H9 (cell line): ENCODE measurements around the gene FAM217A. TPM values are rescaled to one million over a fixed set of nuclear protein-coding genes. Genes with fewer than 3 reads are reported as not detected.

Experiments used
- DNase-seq: peaks from one replicate; pipeline ENCODE4 v3.0.0-alpha.2; 2017
- H2AFZ ChIP-seq: one replicate; pipeline ENCODE4 v1.6.1; 2013; ENCODE audit warnings: mild to moderate bottlenecking, low read length, control low read depth, moderate library complexity
- H2AK5ac ChIP-seq: 2 replicates; pipeline ENCODE4 v1.6.1; 2013; ENCODE audit warnings: low read length, control low read depth, mixed read lengths; ENCODE audit not compliant: insufficient read length
- H2BK120ac ChIP-seq: one replicate; pipeline ENCODE4 v1.6.1; 2013; ENCODE audit warnings: low read depth, mild to moderate bottlenecking, low read length, control low read depth, inconsistent platforms; ENCODE audit not compliant: poor library complexity, severe bottlenecking
- H2BK12ac ChIP-seq: 2 replicates; pipeline ENCODE4 v1.6.1; 2013; ENCODE audit warnings: low read length, control low read depth, mixed read lengths, low read depth; ENCODE audit not compliant: insufficient read length
- H2BK15ac ChIP-seq: 2 replicates; pipeline ENCODE4 v1.6.1; 2013; ENCODE audit warnings: low read depth, low read length, control low read depth
- H2BK20ac ChIP-seq: one replicate; pipeline ENCODE4 v1.6.1; 2013; ENCODE audit warnings: low read depth, mild to moderate bottlenecking, low read length, control low read depth, inconsistent platforms; ENCODE audit not compliant: poor library complexity, severe bottlenecking
- H2BK5ac ChIP-seq: 2 replicates; pipeline ENCODE4 v1.6.1; 2013; ENCODE audit warnings: low read length, control low read depth, mixed read lengths; ENCODE audit not compliant: insufficient read length
- H3K14ac ChIP-seq: 2 replicates; pipeline ENCODE4 v1.6.1; 2013; ENCODE audit warnings: low read length, control low read depth; ENCODE audit not compliant: insufficient read depth
- H3K18ac ChIP-seq: 2 replicates; pipeline ENCODE4 v1.6.1; 2013; ENCODE audit warnings: low read depth, mild to moderate bottlenecking, mixed read lengths, low read length, control low read depth; ENCODE audit not compliant: insufficient read length
- H3K23ac ChIP-seq: 2 replicates; pipeline ENCODE4 v1.6.1; 2013; ENCODE audit warnings: low read length, control low read depth, mixed read lengths, low read depth; ENCODE audit not compliant: insufficient read length
- H3K23me2 ChIP-seq: 2 replicates; pipeline ENCODE4 v1.6.1; 2013; ENCODE audit warnings: low read depth, mild to moderate bottlenecking, mixed read lengths, low read length, control low read depth; ENCODE audit not compliant: insufficient read length, poor library complexity, severe bottlenecking
- H3K27ac ChIP-seq: 2 replicates; pipeline ENCODE4 v1.5.1; 2013; ENCODE audit warnings: low read length, control low read depth, mixed read lengths, low read depth; ENCODE audit not compliant: insufficient read length
- H3K27me3 ChIP-seq: 2 replicates; pipeline ENCODE4 v1.6.1; 2013; ENCODE audit warnings: low read length, control low read depth, inconsistent platforms; ENCODE audit not compliant: insufficient read depth
- H3K4ac ChIP-seq: 2 replicates; pipeline ENCODE4 v1.6.1; 2013; ENCODE audit warnings: low read depth, mild to moderate bottlenecking, control low read depth, inconsistent platforms, low read length, moderate library complexity
- H3K4me1 ChIP-seq: 2 replicates; pipeline ENCODE4 v1.6.1; 2013; ENCODE audit warnings: low read length, control low read depth, inconsistent platforms; ENCODE audit not compliant: insufficient read depth
- H3K4me2 ChIP-seq: 2 replicates; pipeline ENCODE4 v1.6.1; 2013; ENCODE audit warnings: low read length, control low read depth, mixed read lengths; ENCODE audit not compliant: insufficient read length, insufficient read depth
- H3K56ac ChIP-seq: 2 replicates; pipeline ENCODE4 v1.6.1; 2013; ENCODE audit warnings: low read depth, mild to moderate bottlenecking, mixed read lengths, low read length, control low read depth; ENCODE audit not compliant: insufficient read length
- H3K79me1 ChIP-seq: 2 replicates; pipeline ENCODE4 v1.6.1; 2013; ENCODE audit warnings: low read depth, mild to moderate bottlenecking, moderate library complexity, low read length, control low read depth, inconsistent platforms; ENCODE audit not compliant: insufficient read depth, poor library complexity, severe bottlenecking
- H3K79me2 ChIP-seq: 2 replicates; pipeline ENCODE4 v1.6.1; 2013; ENCODE audit warnings: low read length, control low read depth, inconsistent platforms; ENCODE audit not compliant: insufficient read depth
- H3K9ac ChIP-seq: 2 replicates; pipeline ENCODE4 v1.6.1; 2013; ENCODE audit warnings: low read length, control low read depth, mixed read lengths; ENCODE audit not compliant: insufficient read length; ENCODE audit errors: extremely low read depth
- H3K9me3 ChIP-seq: one replicate; pipeline ENCODE4 v1.6.1; 2013; ENCODE audit warnings: low read depth, low read length, inconsistent platforms; ENCODE audit not compliant: control insufficient read depth
- H3T11ph ChIP-seq: one replicate; pipeline ENCODE4 v1.6.1; 2013; ENCODE audit warnings: mild to moderate bottlenecking, low read length, control low read depth, inconsistent platforms
- H4K20me1 ChIP-seq: one replicate; pipeline ENCODE4 v1.6.1; 2013; ENCODE audit not compliant: control insufficient read depth, insufficient read length, insufficient read depth
- H4K5ac ChIP-seq: 2 replicates; pipeline ENCODE4 v1.6.1; 2013; ENCODE audit warnings: low read depth, mild to moderate bottlenecking, mixed read lengths, low read length, control low read depth; ENCODE audit not compliant: insufficient read length
- H4K8ac ChIP-seq: replicated peaks from 2 replicates; pipeline ENCODE4 v1.6.1; 2013; ENCODE audit warnings: low read length, control low read depth, mixed read lengths, low read depth; ENCODE audit not compliant: insufficient read length
- H4K91ac ChIP-seq: 2 replicates; pipeline ENCODE4 v1.6.1; 2013; ENCODE audit warnings: low read depth, mild to moderate bottlenecking, moderate library complexity, mixed read lengths, low read length, control low read depth; ENCODE audit not compliant: insufficient read length
- H3K27ac Mint-ChIP-seq, 3 experiments: 2 replicates in 2 of 3; 3 replicates in 1 of 3; pipeline ENCODE4 v1.8.0; 2020 to 2021; ENCODE audit warnings: mixed read lengths in 3 of 3, mild to moderate bottlenecking in 1 of 3, moderate library complexity in 1 of 3
- H3K27me3 Mint-ChIP-seq: 2 replicates; pipeline ENCODE4 v1.8.0; 2021; ENCODE audit warnings: low read depth, mild to moderate bottlenecking, moderate library complexity, mixed read lengths
- H3K36me3 Mint-ChIP-seq, 3 experiments: 2 replicates in 2 of 3; 3 replicates in 1 of 3; pipeline ENCODE4 v1.8.0; 2020 to 2021; ENCODE audit warnings: low read depth in 3 of 3, mixed read lengths in 3 of 3; ENCODE audit not compliant: insufficient read depth in 1 of 3
- H3K4me1 Mint-ChIP-seq, 2 experiments: 2 replicates each; pipeline ENCODE4 v1.8.0; 2020; ENCODE audit warnings: mixed read lengths in 2 of 2
- H3K4me3 Mint-ChIP-seq, 2 experiments: 2 replicates in 1 of 2; 3 replicates in 1 of 2; pipeline ENCODE4 v1.8.0; 2020 to 2021; ENCODE audit warnings: mild to moderate bottlenecking in 2 of 2, mixed read lengths in 2 of 2, moderate library complexity in 1 of 2
- H3K9me3 Mint-ChIP-seq, 2 experiments: 2 replicates in 1 of 2; 3 replicates in 1 of 2; pipeline ENCODE4 v1.8.0; 2020; ENCODE audit warnings: mild to moderate bottlenecking in 2 of 2, mixed read lengths in 2 of 2, moderate library complexity in 1 of 2
- CTCF ChIP-seq: fragments of 200-600 bp; sonication (generic); conservative IDR thresholded peaks from 3 replicates; pipeline ENCODE4 v1.8.0; 2021; ENCODE audit warnings: antibody characterized with exemption, mild to moderate bottlenecking
- WGBS: extraction: QIAGEN DNeasy Blood & Tissue Kit; methylation state at CpG from one replicate; pipeline ENCODE4 v1.1.7; 2013; ENCODE audit warnings: missing lambda C conversion rate, low lambda C conversion rate, mixed read lengths; ENCODE audit not compliant: insufficient read length; ENCODE audit errors: extremely low coverage; 5-methylcytosine and 5-hydroxymethylcytosine counted together
- total RNA-seq: library from RNA; stranded (reverse); gene quantifications from 2 replicates; pipeline ENCODE4 v1.2.1, GENCODE V29; 2021

FAM217A gene
- total RNA-seq, 1 experiment from 2014 or later: not detected

GRCh38 chr6:4128072-4128471 lies 49.1 kb upstream of the FAM217A start:
- Histone ChIP-seq H4K20me1 (no peaks in the 10 kb centered on the region), H3K4ac (no peak overlapping the region), H2BK12ac (no peak overlapping the region), H4K91ac (no peak overlapping the region), H3K27me3 (no peaks in the 10 kb centered on the region), H2AK5ac (no peak overlapping the region), H3K9me3 (peaks cover 10% of the 10 kb centered on the region), H3K56ac (no peak overlapping the region), H2BK20ac (no peak overlapping the region), H4K8ac (no peak overlapping the region), H3K14ac (no peak overlapping the region), H2BK5ac (no peak overlapping the region), H3K18ac (no peak overlapping the region), H3K4me2 (no peak overlapping the region), H3T11ph (no peak overlapping the region), H3K4me1 (no peaks in the 10 kb centered on the region), H3K79me2 (no peaks in the 10 kb centered on the region), H2BK120ac (no peak overlapping the region), H2BK15ac (no peak overlapping the region), H2AFZ (no peak overlapping the region), H3K27ac (no peak overlapping the region), H3K9ac (no peak overlapping the region), H3K79me1 (no peaks in the 10 kb centered on the region), H3K23ac (no peak overlapping the region), H3K23me2 (no peaks in the 10 kb centered on the region), H4K5ac (no peak overlapping the region)
- H3K4me1 Mint-ChIP-seq: peaks cover 2% of the 10 kb centered on the region in 2 experiments
- H3K27ac Mint-ChIP-seq: no peak overlapping the region
- WGBS: no CpG with 5 or more reads among the region's 1 CpG
- no peak for TF ChIP-seq CTCF
- H3K36me3 Mint-ChIP-seq: peaks cover 52 to 77% (median 76%) of the 10 kb centered on the region in 3 experiments
- H3K4me3 Mint-ChIP-seq: no peak overlapping the region
- DNase-seq: no peak
- H3K27me3 Mint-ChIP-seq: no peaks in the 10 kb centered on the region
- peaks cover 14 to 16% of the 10 kb centered on the region in 2 experiments for H3K9me3 Mint-ChIP-seq
